Gastrocnemius medialis (tissue), 4 donors: ENCODE data around the gene GRAP2.
"Not testable (repeated sequence)": the region's sequence is repeated elsewhere in the genome, so short reads cannot be mapped to it uniquely, and the experiment has no call there.

ENCODE experiments used
- POLR2A ChIP-seq, 2 donors: fragments of 450-650 bp; IDR thresholded peaks; one replicate each; pipeline ENCODE4 v1.6.1; 2017; ENCODE audit warnings: antibody characterized with exemption in 2 of 2, mild to moderate bottlenecking in 2 of 2, moderate library complexity in 2 of 2
- TF ChIP-seq, protein P1 (sequence below), 5 experiments: fragments of 450-650 bp in 3 of 5; fragments of 200-600 bp in 2 of 5; sonication (generic) in 2 of 5; IDR thresholded peaks in 4 of 5; conservative IDR thresholded peaks in 1 of 5; 1 replicate in 4 of 5; 2 replicates in 1 of 5; pipeline ENCODE4 v1.5.1; 2016 to 2019; ENCODE audit warnings: antibody characterized with exemption in 5 of 5, mild to moderate bottlenecking in 3 of 5, moderate library complexity in 3 of 5

- TF ChIP-seq, protein P1, sequence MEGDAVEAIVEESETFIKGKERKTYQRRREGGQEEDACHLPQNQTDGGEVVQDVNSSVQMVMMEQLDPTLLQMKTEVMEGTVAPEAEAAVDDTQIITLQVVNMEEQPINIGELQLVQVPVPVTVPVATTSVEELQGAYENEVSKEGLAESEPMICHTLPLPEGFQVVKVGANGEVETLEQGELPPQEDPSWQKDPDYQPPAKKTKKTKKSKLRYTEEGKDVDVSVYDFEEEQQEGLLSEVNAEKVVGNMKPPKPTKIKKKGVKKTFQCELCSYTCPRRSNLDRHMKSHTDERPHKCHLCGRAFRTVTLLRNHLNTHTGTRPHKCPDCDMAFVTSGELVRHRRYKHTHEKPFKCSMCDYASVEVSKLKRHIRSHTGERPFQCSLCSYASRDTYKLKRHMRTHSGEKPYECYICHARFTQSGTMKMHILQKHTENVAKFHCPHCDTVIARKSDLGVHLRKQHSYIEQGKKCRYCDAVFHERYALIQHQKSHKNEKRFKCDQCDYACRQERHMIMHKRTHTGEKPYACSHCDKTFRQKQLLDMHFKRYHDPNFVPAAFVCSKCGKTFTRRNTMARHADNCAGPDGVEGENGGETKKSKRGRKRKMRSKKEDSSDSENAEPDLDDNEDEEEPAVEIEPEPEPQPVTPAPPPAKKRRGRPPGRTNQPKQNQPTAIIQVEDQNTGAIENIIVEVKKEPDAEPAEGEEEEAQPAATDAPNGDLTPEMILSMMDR (IDR thresholded peaks at IDR 0.05 in 4 of 5, conservative IDR thresholded peaks at IDR 0.05 in 1 of 5), result not testable (repeated sequence)
- not testable (repeated sequence) for TF ChIP-seq POLR2A (IDR thresholded peaks at IDR 0.05)
Measured at GRCh38 chr22:39951603-39952293, 50.9 kb downstream of the GRAP2 start.
